ENCODE results near the gene CTNNA3.
A peak's percentile ranks its signal among the peaks of the same experiment; 100 is the strongest.

Gene CTNNA3

DNA sequence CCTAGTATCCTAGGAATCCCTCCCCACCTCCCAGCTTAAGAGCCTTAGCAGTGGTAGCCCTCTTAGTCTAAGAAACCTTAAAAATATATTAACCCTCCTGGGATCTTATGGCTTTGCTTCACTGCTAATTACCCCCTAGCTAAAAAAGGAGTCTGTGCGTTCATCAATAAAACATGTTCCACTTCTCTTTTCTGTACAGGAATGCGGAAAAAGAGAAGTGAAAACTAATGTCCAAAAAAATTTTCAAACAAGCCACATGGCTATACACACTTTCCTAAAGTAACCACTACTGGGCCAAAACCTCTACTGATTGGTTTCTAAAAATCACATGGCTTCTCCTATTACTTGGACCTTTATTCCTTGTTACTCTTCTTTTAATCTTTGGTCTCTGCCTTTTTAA is 1437.3 kb downstream of the CTNNA3 start:
- no peak for FAIRE-seq

GRCh38 chr10:66257801-66258200 is 1438.2 kb downstream of the CTNNA3 start:
- no peak for FAIRE-seq

- no peak for FAIRE-seq
These were observed 1443.0 kb downstream of the CTNNA3 start for GRCh38 chr10:66252986-66253385.

DNA sequence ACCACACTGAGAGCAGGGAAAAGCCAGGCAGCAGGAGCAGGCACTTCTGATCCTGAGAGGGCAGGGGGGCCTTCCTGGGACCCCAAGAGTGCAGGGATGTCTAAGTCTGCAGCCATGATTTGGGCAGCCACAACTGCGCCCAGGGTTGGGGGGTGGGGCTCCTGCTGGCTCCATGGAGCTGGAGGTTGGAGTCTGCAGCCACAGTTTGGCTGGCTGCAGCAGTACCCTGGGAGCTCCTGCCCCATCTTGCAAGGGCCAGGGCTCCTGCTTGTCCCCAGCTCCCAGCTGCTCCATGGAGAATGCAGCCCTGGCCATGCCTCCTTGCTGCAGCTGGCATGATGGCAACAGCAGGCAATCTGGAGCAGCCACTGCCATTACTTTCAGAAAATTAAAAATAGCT is 1449.8 kb downstream of the CTNNA3 start:
- no peak for FAIRE-seq

DNA sequence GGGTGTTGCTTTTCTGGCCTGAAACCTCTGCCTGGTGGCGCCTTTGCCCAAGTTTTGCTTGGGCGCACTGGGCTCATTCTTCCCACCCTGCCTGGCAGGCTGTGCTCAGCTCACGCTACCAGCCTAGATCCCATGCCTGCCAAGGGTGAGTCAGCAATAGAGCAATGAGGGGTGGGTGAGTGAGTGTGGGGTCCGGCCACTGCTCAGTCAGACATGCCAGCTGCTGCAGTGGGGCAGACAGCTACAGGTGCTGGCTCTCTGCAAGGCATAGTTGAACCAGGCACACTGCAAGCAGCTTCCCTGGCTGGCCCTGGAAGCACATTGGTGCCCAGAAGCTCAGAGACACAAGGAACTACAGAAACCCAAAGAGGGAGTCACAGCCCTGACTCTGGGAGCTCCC is 1451.0 kb downstream of the CTNNA3 start:
- no peak for FAIRE-seq

- no peak for FAIRE-seq
These were observed 1453.1 kb downstream of the CTNNA3 start for GRCh38 chr10:66242885-66243284.

DNA sequence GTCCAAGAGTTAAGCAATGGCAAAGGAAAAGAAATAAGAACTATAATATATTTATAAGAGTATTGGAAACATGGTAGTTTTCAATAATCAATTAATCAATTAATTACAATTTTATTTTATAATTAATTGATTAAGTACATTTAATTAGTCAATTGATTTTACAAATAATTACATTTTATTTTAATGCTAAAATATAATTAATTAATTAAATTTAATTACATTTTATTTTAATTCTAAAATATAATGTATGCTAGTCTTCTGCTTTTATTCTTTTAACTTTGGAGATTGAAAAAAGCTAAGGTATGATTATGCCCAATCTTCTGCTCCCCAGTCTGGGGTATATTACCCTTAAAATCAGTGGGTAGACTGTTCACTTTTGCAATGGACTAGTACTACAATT is 1456.9 kb downstream of the CTNNA3 start:
- peak; percentile 70 for FAIRE-seq

DNA sequence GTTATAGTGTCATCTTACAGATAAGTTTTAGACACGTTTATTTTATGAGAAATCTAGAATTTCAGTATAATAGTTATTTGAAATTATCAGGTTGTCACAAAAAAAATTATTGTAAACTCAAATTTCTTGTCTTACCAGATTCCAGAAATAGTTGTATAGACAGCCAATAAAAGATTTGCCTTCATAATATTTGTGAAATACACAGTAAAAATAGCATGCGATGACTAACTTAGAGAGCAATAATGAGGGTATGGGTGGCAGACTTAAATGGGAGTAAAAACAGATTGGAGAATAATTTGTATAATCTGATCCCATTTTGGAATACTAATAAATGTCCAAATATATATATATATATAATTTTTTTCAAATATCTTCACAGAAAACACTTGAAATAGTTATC is 1457.7 kb downstream of the CTNNA3 start:
- FAIRE-seq: no peak

DNA sequence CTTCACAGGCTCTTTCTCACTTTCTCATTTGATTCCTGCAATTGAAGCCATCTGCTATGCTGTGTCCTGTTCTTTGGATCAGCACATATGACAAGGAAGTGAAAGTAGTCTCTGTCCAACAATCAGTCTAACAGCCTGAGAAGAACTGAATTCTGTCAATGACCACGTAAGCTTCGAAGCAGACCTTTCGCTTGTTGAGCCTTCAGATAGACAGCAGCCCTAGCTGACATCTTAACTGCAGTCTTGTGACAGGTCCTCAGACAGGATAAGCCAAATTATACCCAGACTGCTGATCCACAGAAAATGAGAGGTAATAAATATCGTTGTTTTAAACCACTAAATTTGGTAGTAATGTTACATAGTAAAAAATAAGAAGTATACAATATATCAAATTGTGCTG is 1461.1 kb downstream of the CTNNA3 start:
- FAIRE-seq: no peak

DNA sequence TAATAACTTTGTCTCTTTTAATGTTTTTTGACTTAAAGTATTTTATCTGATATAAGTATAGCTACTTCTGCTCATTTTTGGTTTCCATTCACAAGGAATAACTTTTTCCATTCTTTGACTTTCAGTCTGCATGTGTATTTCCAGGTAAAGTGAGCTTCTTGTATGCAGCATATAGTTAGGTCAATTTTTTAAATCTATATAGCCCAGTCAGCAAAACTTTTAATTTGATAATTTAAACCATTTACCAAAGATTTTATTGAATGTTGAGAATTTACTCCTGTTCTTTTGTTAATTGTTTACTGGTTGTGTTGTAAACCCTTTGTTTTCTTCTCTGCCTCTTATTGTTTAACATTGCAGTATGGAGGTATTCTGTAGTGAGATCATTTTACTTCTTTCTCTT is 1467.1 kb downstream of the CTNNA3 start:
- FAIRE-seq: no peak

DNA sequence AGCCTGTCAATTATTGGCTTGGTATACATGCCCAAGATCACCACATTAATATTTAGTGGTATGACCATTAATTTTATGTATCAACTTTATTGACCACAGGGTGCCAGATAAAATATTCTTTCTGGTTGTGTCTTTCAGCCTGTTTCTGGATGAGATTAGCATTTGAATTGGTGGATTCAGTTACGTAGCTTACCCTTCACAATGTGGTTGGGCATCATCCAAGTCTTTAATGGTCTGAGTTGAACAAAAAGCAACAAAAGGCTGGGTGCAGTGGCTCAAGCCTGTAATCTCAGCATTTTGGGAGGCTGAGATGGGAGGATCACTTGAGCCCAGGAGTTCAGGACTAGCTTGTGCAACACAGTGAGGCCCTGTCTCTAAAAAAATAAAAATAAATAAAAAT is 1472.3 kb downstream of the CTNNA3 start:
- FAIRE-seq: no peak

- no peak for FAIRE-seq
These were observed 1473.4 kb downstream of the CTNNA3 start for GRCh38 chr10:66222462-66223046.

DNA sequence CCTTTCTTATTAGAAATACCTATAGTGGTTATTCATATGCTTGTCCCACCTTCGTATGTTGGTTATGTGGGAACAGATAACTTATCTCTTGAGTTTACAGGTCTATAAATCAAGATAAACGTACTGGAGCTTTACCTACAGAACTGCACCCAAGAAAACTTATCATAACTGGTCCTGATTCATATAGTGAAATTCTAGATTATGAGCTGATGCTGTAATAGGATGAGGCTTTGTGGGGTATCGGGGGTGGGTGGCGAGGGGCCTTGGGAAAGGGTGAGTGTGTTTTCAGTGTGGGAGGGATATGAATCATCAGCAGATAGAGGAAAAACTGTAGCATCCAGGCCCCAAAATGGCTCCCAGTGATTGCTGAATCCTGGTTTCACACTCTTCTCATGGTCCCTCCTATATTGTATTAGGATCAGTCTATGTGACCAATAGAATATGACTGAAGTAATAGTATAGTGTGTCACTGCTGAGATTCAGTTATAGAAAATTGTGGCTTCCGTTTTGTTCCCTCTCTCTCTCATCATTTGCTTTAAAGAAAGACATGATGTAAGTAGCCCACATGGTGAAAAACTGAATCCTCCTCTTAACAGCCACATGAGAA is 1476.9 kb downstream of the CTNNA3 start:
- no peak for FAIRE-seq

DNA sequence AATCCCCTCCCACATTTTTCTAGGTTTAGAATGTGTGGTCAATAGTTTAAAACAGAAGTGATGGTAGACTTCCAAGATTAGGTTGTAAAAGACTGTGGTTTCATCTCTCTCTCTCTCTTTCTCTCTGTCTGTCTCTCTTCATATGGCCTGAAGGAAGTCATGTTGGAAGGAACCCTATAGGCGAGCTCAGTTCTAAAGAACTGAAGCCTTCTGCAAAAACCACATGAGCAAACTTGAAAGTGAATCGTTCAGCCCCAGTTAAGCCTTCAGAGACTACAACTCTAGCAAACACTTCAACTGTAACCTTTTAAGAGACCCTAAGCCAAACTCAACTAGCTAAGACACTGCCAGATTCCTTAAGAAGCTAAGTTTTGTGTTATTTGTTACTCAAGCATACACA is 1477.7 kb downstream of the CTNNA3 start:
- no peak for FAIRE-seq

- FAIRE-seq: no peak
These were observed 1480.1 kb downstream of the CTNNA3 start for GRCh38 chr10:66215920-66216319.

DNA sequence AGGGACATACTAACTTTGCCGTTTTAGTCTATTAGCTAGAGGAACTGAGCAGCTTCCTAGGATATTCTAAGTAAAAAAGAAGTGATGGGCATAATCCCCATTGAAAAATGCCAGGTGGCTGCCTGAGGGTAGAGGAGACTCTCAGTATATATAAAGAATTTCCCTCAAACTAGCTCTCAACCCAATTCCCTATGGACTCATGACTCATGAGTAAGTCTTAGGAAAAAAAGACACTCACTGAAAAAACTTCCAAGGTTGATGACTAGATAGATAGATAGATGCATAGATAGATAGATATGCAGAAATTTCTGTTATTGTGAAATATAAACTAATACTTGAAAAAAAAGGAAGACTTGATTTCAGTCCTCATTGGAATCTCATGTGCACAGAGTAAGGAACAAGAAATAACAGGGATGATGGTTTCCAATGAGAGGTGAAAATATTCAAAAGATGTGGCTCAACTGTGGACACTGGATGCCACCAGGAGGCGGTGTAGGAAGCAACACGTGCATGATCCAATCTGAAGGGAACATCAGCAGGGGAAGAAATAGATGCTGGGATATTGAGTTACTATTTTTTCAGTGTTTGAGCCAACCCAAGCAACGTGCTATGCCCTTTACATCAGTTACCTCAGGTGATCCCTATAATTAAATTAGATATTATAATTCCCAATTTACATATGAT is 1481.1 kb downstream of the CTNNA3 start:
- no peak for FAIRE-seq

DNA sequence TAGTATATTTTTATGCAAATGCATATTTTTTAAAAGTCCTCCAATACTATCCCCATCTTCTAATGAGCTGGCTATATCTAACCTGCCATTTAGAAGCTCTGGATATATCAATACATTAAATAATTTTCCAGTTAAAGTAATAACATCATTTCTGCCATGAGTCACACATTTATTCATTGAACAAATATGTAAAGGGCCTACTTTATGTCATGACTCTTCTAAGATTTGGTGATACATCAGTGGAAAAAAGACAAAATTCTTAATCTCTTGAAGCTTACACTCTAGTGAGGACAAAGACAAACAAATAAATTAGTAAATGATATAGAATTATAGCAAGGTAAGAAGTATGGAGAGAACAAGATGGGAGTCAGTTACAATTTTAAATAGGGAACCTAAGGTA is 1487.0 kb downstream of the CTNNA3 start:
- FAIRE-seq: no peak

DNA sequence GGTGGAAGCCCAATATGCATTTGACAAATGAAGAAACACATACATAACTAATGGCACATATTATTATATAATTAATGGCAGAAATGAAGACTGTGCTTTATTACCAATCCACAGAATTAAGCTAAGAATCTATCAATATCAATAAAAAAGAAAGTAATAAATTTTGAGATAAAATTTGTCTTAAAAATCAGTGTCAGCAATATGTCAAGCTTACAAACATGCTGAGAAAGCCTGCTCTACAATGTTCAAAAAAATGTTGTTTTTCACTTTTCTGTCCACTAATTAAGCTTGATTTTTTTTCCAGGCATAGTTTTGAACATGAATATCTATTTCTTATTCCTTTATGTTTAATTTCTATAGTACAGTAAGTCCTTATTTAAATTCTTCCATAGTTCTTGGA is 1491.2 kb downstream of the CTNNA3 start:
- no peak for FAIRE-seq

DNA sequence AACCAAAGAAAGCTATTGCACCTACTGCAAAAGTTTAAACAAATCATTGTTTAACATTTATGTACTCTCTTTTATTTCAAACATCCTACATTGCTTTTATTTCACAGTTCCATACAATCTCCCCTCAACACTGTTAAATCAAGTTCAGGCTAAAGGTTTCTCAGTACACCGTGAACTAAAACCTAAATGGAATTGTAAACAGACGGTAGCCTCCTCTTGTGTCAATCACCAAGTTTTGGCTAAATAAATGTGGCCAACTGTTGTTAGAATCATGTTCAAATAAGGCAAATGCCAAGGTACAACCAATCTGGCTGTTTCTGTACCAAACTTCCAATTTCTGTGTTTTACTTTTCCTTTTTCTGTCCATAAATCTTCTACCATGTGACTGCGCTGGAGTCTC is 1493.9 kb downstream of the CTNNA3 start:
- no peak for FAIRE-seq

DNA sequence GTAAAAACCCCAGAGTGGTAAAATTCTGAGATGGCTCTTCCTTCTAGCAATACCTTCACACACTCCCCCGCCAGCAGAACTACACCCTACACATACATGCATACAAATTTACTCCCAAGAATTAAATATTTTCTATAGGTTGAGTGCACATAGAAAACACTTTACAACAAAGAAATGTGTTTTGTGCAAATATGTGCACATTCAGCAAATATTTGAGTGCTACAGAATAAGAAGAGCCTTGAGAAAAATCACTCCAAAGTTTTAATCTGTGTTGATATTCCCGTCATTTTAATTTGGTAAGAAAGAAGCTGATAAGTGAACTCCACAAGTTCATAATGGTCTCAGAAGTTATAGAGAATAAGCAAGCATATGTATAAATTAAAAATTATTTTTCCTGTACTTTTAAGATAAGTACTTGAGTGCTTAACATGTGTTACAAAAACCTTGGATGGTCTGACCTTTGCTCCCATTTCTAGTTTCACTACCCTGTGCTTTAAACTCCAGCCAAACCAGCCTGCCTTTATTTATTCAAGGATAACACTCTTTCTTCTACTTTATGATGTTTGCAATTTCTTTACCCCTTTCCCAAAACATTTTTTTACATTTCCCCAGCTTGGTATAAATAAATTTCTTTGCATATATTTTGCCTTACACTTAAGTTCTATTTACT is 1503.7 kb downstream of the CTNNA3 start:
- FAIRE-seq: no peak

- no peak for FAIRE-seq
These were observed 1505.6 kb downstream of the CTNNA3 start for GRCh38 chr10:66190413-66190812.

DNA sequence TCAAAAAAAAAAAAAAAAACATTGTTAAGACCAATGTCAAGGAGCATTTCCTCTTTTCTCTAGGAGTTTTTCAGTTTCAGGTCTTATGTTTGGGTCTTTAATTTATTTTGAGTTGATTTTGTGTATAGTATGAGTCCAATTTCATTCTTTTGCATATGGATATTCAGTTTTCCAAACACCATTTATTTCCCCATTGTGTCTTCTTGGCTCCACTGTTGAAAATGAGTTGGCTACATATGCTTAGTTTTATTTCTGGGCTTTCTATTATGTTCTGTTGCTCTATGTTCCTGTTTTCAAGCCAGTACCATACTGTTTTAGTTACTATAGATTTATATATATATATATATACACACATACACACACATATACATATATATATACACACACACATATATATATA is 1506.7 kb downstream of the CTNNA3 start:
- no peak for FAIRE-seq

- FAIRE-seq: no peak
These were observed 1508.8 kb downstream of the CTNNA3 start for GRCh38 chr10:66187053-66187733.

DNA sequence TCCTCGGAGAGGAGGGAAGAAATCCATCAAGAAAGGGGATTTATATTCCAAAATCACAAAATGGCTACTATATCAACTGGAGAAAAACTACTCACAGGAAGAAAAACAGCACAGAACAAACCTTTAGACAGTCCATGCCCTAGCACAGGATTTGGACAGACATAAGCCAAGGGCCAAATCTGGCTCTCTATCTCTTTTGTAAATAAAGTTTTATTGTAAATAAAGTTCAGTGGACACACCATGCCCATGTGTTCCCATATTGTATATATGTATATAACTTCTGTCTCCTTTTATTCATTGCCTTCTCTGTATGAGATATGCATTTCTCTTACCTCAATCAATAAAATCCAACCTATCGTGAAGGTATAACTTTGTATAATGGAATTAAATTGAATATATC is 1513.0 kb downstream of the CTNNA3 start:
- FAIRE-seq: no peak
